HG02759 (cell line): Measurements from ENCODE around the gene FGB.

Experiments used
- ATAC-seq: cut with Tn5 transposase; IDR thresholded peaks from one replicate; pipeline ENCODE4 v1.9.1; 2021; ENCODE audit warnings: mild to moderate bottlenecking, moderate library complexity; ENCODE audit not compliant: unreplicated experiment

Gene FGB

DNA sequence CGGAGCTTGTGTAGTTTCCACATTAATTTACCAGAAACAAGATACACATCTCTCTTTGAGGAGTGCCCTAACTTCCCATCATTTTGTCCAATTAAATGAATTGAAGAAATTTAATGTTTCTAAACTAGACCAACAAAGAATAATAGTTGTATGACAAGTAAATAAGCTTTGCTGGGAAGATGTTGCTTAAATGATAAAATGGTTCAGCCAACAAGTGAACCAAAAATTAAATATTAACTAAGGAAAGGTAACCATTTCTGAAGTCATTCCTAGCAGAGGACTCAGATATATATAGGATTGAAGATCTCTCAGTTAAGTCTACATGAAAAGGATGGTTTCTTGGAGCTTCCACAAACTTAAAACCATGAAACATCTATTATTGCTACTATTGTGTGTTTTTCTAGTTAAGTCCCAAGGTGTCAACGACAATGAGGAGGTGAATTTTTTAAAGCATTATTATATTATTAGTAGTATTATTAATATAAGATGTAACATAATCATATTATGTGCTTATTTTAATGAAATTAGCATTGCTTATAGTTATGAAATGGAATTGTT lies at the start of gene FGB:
FGB (plus strand) TSS at position 315 of the 558 bp plus-strand sequence; CDS start at position 323, 8 bp downstream.
- ATAC-seq, result no peak

DNA sequence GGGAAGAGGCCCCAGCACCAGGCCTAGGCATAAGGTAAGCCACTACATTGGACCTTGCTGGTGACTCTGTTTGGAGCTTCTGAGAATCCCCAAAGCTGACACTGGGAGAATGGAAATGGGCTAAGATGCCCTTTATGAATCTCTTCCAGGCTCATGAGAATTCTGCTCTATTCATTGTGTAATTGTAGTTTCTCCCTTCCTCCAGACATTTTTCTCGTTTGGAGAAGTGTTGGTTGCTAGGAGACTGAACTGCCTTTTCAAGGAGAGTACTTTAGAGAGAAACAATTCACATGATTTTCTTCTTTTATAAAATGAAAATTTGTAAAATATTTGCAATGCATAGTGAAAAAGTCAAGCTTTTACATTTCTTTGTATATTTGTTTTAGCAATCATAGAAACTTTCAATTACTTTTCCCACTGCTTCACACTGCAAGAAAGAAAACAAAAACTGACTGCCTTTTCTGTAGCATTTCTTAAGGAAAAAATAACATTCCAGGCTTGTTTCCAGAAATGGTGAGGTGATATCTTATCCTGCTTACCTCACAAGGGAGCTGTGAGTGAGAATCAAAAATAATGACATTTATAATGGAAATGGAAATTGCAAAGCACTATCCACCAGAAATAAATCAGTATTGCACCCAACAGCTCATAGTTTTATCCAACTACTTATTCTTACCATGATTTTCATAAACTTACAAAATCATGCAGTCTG lies 46.3 kb upstream of the FGB start:
- no peak for ATAC-seq

DNA sequence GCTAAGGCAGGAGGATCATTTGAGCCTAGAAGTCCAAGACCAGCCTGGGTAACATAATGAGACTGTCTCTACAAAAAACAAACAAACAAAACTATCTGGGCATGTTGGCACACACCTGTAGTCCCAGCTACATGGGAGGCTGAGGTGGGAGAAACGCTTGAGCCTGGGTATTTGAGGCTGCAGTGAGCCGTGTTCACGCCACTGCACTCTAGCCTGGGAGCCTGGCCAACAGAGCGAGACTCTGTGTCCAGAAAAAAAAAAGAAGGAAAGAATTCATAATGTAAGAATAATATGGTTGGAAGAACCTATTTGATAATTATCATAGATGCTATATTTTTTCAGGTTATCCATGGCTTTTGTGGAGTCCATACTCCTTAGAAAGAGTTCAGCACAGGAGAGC lies 45.2 kb upstream of the FGB start:
- no peak for ATAC-seq

DNA sequence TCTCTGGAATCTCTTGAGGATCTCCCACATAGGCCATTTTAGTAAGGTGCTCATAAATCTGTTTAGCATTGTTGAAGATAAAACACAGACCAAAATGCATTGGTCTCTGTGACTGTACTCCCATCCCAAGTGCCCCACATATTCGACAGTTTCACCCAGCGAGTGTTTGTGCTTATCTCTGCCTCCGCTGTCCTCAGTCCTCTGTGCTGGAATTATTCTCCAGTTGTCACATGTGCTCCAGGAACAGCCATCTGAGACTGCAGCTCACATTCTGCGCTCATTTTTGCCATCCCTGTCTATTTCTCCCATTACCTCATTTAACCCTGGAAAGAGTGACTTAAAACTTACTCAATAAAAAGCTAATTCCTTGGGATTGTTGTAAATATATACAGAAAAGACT lies 43.6 kb upstream of the FGB start:
- ATAC-seq, result no peak

DNA sequence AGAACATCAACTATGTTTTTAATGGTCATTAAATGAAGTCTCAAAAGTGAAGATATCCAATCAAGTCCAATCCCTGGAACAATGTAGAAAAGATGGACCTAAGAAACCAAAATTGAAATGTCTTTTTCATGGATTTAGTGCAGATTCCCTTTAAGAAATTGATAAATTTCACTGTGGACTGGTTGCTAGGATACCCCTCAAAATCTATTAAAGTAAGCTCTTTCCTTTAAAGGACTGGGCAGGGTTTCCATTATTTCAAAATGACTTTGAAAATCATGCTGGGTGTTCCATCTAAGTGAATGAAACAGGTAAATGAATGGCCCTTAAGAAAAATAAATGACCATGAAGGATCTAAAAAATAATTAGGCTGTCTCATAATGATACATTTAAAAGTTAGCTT lies 41.2 kb upstream of the FGB start:
- no peak for ATAC-seq

DNA sequence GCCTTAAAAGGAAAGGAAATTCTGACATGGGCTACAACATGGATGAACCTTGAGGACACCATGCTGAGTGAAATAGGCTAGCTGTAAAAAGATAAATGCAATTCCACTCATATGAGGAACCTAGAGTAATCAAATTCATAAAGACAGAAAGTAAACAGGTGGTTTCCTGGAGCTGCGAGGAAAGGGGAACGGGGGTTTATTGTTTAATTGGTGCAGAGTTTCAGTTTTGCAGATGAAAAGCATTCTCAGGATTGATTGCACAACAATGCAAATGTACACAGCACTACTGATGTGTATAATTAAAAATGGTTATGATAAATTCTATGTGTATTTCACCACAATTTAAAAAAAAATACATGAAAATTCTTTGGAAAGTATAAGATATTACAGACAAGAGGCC lies 36.7 kb upstream of the FGB start:
- ATAC-seq, result no peak

DNA sequence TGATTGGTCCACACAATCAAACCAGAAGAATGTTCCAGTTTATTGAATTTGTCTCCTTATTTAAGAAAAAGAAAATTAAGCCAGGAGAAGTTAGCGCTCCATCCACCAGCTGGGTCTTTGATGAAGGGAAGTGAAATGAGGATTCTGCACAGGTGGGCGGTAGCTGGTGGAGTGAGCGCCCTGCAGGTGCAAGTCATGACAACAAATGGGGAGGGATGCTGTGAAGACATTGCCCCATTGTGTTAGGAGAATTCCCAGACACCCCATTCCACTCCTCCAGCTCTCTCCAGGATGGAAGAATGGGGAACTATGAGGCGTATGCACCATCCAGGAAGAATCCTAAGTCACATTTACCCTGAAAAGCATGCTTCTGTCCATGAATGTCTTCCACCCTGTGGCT lies 35.5 kb upstream of the FGB start:
- ATAC-seq, result no peak

DNA sequence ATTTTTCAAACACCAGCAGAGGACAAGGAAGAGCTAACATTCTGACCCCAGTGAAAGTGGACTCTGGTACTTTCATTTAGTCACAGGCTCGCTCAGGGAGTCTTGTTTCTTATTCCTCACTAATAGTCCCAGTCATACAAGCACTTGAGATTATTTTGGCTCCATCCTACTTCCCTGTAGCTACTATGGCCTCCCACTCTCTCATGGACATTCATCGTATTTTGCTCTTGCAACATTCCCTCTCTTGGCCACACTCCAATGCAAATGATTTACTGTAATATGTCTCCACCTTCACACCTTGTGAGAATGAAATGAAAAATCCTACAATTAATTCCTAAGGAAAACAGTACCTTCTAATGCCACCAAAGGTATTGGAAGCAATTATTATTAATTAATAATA lies 33.9 kb upstream of the FGB start:
- no peak for ATAC-seq

DNA sequence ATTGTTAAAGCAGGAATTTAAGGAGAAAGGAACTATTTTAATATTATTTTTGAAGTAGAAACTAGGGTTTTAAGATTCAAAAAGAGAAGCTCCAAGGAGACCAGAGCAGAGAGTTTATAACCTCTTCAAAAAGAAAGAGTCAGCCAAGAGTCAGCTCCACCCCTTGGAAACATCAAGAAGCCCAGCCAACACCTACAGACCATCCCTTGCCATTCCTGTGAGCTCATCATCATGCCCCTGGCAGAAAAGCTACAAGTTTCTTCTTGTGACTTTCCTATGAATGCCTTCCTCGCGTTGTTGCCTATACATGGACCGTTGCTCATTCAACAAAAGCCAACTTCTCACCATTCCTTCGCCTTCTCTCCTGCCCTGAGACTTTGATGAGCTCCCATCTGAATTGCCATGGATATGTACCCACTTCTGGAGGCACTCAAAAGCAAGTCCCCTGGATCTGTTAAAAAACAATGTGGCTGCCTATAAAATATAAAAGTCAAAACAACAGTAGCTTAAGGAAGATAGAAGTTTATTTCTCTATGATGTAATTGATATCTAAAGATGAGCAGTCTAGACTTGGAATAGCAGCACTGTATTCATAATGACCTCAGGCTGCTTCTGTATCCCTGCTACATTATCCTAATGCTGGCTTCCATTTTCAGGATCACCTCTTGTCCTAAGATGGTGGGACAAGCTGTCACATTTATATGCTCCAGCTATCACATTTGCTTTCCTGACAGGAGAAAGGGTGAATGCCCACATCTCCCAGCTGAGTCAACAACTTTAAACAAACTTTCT lies 32.9 kb upstream of the FGB start:
- no peak for ATAC-seq

DNA sequence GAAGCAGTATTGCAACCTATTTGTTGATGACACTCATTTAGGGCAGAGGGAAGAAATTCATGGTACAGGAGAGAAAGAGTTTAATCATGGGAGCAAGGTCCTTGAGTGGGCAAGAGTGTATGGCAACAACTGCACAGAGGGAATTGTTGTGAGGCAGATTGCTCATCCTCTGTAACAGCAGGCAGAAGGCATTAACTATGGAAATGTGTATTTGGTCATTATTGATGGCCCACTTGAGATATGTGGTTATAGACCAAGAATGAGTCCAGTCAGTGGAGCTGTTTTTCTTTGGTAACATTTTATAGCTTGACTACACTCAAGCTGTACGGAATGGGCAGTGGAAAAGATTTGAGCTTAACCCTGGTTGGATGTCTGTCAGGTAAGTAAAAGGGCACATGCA lies 28.5 kb upstream of the FGB start:
- no peak for ATAC-seq

DNA sequence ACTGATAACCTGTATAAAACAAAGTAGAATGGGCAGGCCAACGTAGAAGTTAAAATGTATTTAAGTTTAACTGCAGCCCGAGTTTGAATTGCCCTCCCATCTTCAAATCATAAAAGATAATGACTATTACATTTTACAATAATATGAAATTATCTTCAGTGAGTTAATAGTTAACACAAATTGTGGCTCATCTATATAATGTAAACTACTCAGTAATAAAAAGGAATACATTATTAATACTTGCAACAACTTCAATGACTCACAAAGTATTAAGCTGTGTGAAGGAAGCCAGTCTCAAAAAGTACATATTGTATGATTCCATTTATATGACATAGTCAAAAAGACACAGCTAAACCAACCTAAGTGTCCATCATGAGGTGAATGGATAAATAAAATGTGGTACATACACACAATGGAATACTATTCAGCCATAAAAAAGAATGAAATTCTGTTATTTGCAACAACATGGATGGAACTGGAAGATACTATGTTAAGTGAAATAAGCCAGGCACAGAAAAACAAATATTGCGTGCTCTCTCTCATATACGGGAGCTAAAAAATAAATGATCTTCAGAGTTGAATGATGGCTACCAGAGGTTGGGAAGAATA lies 20.4 kb upstream of the FGB start:
- ATAC-seq, result no peak

DNA sequence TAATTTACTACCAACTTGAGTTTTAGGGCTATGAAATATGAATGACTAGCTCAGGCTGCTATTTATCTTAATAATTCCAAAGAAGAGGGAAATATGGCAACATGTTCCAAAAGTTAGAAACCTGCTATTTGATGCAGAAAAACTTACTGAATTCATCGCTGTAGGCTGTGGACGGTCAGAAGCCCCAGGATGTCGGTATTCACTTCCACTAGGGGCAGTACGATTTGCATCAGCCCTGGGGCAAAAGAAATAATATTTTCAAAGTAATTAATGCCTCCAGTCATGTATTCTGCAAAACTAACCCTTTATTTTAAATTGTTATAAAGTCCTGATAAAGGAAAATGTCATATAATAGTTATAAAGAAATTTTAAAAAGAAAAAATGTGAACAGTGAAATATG lies 17.1 kb upstream of the FGB start:
- ATAC-seq, result no peak

DNA sequence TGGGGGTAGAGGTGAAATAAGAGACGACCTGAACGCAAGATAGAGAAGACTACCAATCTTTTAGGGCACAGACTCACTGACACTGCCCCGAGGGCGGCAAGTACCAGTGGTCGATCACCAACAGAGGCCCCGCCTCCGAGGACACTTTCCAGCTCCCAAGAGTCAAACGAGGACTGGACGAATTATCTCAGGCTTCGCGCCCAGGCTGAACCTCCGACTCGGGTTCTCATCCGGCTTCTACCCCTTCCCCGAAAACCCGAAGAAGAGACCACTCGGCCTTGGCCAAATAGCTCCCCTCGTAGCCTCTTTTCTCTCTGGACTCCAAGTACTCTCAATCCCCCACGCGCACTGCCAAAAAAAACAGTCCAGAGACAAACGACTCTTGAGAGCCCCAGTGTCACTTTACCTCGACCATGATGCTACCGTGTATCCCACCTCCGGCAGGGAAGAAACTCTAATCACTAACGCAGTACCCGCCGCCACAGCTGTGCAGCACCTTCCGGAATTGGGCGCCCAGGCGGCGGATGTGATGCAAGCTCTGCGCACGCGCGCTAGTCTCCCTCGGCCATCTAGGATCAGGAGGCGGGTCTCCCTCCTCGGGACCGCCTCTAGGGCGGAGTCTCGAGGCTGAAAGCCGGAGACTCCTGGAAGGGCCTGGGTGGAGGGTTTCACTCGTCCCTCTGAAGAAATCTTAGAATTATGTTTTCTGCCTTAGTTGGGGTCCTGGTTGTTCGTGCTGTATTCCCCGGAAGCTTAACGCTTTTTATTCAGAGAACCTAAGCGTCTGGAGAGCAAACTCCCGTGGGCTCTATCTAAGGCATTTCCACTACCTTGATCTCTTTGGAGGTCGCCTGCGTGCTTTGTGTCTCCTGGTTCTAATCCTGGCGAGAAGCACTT lies 12.7 kb upstream of the FGB start, which contains the start of gene PLRG1:
PLRG1 (minus strand) TSS at position 507 of the 897 bp plus-strand sequence; CDS start at position 415, 92 bp downstream.
- ATAC-seq, result peak; percentile 96

DNA sequence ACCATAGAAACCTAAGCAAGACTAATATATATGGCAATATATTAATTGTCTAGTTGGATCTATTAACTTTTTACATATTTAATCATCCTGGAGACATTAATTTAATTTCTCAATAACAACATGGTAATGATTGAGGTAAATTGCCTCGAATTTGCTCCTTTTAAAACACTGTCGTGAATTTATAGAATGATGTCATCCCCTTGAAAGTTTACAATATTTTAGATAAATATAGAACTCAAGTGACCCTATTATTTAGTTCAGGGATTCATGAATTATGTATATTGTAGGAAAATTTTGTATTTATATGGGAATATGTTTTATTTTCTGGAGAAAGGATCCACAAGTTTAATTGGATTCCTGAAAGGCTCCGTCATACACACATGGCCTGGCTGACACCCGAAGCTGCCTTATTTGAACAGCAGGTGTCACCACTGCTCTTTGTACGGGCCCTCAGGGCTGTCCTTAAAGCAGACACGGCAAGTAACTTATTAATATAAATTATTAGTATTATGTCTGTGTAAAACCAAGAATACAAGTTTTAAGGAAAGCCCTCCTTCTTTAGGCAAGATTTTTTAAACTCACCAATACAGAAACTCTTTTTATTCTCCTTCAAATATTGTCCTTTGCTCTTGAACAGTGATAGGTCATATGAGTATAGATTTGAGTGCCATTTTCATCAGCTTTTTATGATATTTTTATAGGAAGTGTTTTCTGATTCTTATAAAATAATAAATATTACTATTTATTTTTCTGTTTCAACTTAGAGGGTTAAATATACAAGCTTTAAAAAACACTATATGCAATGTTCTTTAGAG lies 10.7 kb upstream of the FGB start:
- peak; percentile 45 for ATAC-seq

DNA sequence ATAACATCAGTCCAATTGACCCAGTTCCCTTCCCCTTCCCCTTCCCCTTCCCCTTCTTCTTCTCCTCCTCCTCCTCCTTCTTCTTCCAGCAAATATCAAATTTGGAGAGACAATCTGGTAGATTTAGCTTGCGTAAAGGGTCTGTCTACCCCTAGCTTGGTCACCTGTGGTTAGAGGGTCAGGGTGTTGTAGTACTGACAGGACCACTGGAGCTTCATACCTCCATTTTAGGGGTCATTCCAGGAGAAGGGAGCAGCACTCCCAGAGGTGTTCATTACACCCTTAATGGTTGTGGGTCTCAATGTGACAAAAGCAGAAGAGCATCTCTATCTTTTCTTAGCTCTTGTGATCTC lies 3.7 kb upstream of the FGB start:
- peak; percentile 26 for ATAC-seq

DNA sequence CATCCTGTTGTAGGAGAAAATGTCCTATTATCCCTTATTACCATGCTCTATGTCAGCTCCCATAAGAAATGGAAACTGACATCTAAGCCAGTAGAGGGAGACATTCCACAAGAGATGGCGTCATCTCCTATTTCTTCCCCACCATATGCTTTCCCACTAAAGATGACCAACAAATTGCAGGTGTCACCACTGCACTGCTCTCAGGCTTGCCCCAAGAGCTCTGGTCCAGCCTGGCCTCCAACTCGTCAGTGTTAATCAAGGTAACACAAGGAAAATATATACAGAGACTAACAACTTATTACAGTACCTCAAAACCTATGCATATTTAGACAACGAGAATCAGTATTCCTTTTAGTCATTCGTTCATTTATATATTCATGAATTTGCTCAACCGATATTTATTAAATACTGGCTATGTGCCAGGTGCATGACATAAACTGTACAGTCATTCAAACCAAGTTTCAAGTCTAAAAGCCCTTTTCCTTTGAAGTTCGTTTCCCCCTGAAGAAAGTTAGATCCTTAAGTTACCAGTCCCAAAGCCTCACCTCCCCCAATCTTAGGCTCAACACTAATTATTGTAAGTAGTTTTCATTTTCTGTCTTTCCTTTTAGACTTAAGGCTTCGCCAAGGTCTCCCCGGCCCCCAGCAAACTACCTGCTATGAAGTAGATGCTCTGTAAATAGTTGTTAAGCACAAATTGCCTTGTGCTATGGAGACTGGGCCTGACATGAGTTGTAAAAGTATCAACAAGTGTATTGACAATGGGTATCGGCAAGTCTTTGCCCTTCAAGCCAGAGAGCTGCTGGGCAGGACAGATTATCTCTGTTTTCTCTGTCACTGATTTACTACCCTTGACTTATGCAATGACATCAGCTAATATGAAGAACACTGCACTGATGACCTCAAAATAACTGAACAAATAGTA lies 3.1 kb upstream of the FGB start:
- peak; percentile 88 for ATAC-seq

DNA sequence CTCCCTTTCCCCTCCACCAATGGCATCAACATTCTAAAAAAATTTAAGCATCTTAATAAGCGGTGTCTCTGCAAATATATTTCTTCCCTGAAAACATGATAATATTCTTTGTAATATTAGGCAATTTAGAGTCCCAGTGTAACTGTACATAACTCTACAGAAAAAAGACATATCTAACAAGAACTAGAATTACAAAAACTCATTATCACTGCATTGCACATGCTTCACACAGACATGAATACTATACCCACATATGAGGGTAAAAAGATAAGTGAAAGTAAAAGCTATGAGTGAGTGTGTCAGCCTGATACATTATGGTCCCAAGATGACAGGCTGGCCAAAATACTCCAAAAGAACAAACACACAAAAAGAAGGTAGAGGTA lies 2.4 kb upstream of the FGB start:
- ATAC-seq, result no peak

DNA sequence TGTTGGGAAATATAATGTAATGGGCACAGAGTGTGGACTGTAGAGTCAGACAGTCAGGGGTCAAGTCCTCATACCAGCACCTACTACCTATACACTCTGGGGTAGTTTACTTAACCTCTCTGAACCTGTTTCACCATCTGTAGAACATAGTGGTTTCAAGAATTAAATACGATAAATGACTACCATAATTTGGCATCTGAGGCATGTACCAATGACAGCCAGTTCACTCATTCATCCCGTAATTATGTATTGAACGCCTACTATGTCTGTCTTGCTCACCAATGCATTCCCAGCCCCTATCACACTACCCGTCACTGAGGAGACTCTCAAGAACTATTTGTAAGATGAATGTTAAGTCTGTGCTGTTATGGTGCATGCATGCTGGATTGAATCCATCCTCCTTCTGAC lies 2.0 kb upstream of the FGB start:
- no peak for ATAC-seq

DNA sequence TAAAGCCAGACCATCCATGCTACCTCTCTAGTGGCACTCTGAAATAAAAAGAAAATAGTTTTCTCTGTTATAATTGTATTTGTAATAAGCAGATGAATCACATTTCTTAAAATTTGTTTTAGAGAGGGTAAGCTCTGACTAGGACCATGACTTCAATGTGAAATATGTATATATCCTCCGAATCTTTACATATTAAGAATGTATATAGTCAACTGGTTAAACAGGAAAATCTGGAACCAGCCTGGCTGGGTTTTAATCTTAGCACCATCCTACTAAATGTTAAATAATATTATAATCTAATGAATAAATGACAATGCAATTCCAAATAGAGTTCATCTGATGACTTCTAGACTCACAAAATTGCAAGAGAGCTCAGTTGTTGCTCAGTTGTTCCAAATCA lies 1.5 kb downstream of the FGB start:
- ATAC-seq, result no peak
